Myocyte (in vitro differentiated cells): ENCODE results near the gene AK2. TPM values are rescaled to one million over a fixed set of nuclear protein-coding genes. Genes with fewer than 3 reads are reported as not detected.
"Not testable (repeated sequence)": the region's sequence is repeated elsewhere in the genome, so short reads cannot be mapped to it uniquely, and the experiment has no call there.

ENCODE experiments used
- DNase-seq: peaks from one replicate; pipeline ENCODE4 v3.0.0-alpha.2; 2012; ENCODE audit warnings: low read depth
- total RNA-seq: library from RNA; depleted of rRNA; stranded (reverse); fragments of >200 nt; gene quantifications from 2 replicates; pipeline ENCODE4 v1.2.3, GENCODE V29; 2014

The AK2 gene
- total RNA-seq, 1 donor from 2014 or later = 166 TPM

DNA sequence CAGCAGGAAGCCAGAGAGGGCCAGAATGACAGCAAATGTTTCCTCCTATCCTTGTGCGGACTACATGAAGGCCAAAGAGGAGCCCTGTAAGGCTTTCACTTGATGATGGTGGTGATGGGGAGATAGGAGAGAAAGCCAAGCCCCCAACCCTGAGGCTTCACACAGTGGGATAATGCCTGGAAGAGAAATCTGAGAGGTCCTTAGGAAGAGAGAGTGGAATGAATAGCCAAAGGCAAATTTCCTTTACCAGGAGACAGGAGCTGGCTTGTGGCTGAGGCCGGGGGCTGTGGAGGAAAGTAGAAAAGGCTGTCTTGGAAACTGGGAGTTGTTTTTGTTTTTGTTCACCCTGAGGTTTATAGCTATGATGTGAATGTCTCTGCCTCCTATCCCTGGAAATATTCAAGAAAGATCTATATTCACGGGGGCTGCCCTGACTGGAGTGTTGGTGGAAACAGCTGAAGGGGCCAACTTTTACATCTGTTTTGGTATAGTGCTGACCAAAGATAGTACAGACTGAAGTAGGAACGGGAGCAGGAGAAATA is 59.1 kb downstream of the AK2 start:
- DNase-seq = no peak

DNA sequence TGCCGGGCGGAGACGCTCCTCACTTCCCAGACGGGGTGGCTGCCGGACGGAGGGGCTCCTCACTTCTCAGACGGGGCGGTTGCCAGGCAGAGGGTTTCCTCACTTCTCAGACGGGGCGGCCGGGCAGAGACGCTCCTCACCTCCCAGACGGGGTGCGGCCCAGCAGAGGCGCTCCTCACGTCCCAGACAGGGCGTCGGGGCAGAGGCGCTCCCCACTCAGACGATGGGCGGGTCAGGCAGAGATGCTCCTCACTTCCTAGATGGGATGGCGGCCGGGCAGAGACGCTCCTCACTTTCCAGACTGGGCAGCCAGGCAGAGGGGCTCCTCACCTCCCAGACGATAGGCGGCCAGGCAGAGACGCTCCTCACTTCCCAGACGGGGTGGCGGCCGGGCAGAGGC is 61.6 kb downstream of the AK2 start:
- DNase-seq = not testable (repeated sequence)

- DNase-seq = not testable (repeated sequence)
Observed at GRCh38 chr1:32973458-32973857, 63.2 kb downstream of the AK2 start.

DNA sequence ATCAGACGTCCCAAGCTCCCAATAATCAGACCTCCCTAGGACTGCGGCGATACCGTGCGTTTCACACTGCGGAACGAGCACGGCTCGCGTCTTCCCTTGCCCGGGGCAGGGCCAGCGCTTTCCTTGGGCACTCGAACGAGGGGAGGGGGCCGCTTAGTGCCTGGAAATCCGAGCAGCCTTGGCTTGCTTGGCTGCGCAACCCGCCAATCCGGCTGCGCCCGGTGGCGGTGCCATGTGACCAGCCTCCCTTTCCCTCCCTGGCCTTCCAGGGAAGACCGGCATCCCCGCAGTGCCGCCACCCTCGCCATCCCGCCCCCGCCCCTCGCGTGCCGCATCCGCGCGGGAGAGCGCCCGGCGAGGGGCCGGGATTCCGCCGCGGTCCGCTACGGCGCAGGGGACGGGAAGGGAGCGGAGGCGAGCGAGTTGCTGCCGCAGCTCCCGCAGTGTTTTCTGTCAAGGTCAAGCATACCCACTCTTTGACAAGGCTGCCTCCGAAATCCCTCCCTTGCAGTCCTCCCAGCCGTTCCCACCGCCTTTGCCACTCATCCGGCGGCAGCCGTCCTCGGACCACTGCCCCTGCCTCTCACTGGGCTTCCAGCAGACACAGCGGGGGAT is 63.8 kb downstream of the AK2 start:
- peak; percentile 61 for DNase-seq

DNA sequence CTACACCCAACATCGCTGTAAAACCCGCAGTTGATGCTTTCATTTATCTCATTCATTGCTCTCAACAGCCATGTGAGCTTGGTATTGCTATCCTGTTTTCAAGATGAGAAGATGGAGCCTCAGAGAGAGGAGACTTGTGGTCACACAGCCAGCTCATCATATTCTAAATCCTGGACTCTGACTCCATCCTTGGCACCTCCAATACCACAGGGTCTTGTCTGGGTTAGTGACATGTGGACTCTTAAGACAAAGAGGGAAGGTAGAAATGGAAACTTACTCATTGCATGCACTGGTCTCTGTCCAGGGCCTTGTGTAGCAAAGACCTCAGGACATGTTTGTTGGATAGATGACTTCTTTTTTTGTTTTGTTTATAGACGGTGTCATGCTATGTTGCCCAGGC is 65.1 kb downstream of the AK2 start:
- DNase-seq = peak; percentile 63

- DNase-seq = no peak
Observed at GRCh38 chr1:32971156-32971555, 65.5 kb downstream of the AK2 start.

DNA sequence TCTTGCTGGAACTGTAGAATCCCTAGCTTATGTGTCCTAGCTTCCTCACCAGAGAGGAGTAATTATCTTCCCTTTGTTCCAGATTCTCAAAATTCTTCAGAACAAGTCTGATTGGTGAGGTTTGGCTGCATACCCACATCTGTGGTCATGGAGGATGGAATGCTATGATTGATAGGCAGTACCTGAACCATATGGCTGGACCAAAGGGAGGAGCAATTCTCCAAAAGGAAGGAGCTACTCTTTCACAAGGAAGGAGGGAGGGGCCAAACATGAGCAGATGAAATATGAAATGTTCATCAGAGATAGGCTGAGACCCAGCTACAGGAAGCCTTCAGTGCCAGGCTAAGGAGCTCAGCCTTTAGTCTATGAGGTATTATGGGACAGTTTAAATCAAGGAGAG is 67.1 kb downstream of the AK2 start:
- DNase-seq = no peak

GRCh38 chr1:32967888-32968568 is 68.7 kb downstream of the AK2 start:
- DNase-seq = no peak

DNA sequence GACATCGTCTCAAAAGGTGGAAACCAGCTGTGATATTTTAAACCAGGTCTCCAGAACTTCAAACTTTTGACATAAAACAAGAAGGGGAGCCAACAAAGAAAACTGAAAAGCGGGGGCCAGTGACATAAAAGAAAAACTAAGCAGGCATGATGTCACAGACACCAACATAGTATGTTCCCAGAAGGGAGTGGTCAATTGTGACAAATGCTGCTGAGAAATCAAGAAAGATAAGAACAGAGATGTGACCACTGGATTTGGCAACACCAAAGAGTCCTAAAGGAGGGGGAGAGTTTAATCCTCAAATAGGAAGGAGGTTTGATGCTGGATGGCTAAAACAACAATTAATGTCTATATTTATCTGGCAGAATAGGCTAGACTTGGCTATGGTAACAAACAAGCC is 69.8 kb downstream of the AK2 start:
- no peak for DNase-seq

- no peak for DNase-seq
Observed at GRCh38 chr1:32965251-32965747, 71.4 kb downstream of the AK2 start.

DNA sequence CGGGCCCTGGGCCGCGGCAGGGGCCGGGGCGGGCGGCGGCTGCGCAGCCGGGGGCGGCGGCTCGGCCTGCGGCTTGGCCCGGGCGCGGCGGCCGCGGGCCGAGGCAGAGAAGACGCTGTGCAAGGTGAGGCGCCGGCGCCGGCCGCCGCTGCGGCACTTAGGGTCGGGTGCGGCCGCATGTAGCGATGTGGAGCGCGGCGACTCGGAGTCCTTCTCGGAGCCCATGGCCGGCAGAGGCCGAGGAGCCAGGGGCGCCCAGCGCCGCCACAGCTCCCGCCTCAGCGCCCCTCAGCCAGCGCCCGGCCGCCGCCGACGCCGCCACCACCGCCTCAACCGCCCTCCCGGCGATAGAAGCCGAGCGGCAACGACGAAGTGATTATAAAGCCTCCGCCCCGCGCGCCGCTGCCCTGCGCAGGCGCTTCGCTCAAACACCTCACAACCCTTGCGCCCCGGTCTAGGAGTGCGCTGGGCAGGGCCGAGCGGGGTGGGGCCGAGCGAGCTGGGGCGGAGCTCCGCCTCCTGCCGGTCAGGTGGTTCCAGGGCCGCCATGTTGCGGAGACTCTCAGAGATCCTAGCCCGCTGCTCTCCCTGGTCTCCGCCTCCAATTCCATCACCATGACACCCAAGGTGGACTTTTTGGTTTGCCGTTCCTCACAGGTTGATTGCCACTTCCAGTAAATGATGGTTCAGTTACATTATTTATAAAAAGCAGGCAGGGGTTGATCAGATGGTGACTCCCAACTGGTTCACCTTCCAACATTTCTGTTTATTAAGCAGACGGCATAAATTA is 72.0 kb downstream of the AK2 start, which contains the start of gene RNF19B:
Gene RNF19B, minus strand, starts transcription at position 349 of the 790 bp plus-strand sequence. Its CDS starts 124 bp downstream, at position 225.
- DNase-seq = peak; percentile 95

DNA sequence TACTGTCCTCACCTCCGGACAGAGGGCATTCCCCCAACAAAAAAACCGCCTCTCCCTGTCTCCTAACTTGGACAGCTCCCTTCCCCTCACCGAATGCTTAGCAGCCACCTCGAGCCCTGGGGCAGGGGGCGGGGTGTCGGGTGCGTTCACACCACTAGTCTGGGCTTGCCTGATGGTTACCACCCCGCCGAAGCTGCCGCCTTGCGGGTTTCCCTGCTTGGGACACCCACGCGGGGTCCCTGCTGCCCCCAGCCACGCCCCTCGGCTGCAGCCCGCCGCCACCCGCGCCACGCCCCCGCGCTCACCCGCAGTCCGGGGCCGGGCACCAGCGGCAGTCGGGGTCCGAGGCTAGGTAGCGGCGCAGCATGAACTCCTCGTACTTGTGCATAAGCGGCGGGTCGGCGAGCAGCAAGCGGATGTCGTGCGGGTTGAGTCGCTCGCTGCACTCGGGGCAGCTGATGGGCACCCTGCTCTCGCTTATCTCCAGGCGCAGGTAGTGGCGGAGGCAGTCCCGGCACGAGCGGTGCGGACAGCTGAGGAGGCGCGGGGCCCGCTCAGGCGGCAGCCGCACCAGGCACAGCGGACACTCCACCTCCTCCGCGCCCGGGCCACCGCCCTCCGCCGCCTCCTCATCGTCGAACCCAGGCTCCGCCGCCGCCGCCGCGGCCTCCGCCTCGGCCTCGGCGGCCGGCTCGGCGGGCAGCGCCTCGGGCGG is 72.8 kb downstream of the AK2 start:
- peak; percentile 64 for DNase-seq

GRCh38 chr1:32962248-32962896 is 74.3 kb downstream of the AK2 start:
- no peak for DNase-seq

GRCh38 chr1:32960819-32961355 is 75.8 kb downstream of the AK2 start:
- DNase-seq = no peak

DNA sequence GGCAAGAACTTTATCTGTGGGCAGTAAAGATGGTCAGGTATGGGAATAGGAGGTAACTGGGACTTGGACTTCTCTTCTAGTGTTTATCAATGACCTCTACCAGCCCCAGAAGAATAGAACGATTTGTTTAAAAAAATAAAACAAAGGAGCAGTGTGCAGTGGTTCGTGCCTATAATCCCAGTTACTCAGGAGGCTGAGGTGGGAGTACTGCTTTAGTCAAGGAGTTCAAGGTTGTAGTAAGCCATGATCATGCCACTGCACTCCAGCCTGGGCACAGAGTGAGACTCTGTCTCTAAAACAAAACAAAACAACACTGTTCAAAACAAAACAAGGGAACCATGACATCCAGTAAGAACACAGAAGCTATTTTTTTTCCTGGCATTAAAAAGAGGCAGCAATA is 76.3 kb downstream of the AK2 start:
- no peak for DNase-seq

DNA sequence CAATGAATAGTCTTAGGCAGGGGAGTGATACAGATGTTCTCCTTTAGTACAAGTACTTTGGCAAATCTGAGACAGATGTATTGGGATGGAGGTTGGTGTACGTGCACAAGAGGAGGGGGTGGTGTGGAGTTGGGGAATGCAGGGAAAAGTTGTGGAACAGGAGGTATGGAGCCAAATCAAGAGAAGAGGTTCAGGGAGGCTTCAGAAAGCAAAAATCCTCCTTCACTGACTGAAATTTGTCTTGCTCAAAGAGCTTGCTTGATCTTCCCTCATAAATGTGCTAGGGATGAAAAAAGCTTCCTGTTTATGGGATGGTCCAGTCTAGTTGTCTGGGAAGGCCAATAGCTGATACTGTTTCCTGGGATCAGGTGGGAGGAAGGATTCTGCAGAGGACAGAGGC is 77.9 kb downstream of the AK2 start:
- DNase-seq = no peak
